Cardiac fibroblast (primary cell): Measurements from ENCODE around the gene OR6K6.

Source experiments
- DNase-seq, 2 donors: peaks; one replicate each; pipeline versions ENCODE4 v3.0.0 to v3.0.0-alpha.2; 2010; ENCODE audit warnings: low read depth in 2 of 2
- H3K4me3 ChIP-seq, 2 donors: replicated peaks in 1 of 2; 1 replicate in 1 of 2; 2 replicates in 1 of 2; pipeline ENCODE4 v1.5.1; 2011; ENCODE audit warnings: low read depth in 2 of 2, low read length in 2 of 2, mild to moderate bottlenecking in 2 of 2, moderate library complexity in 1 of 2
- CTCF ChIP-seq: IDR thresholded peaks from one replicate; pipeline ENCODE4 v1.5.1; 2011; ENCODE audit warnings: low read depth, mild to moderate bottlenecking, low read length, inconsistent platforms

The OR6K6 gene

GRCh38 chr1:158752155-158752712 lies 2.3 kb upstream of the OR6K6 start:
- no peak for DNase-seq
- no peak overlapping the region for H3K4me3 ChIP-seq
- TF ChIP-seq CTCF: no peak

- no peak within 1 kb of the TSS for H3K4me3 ChIP-seq
- TF ChIP-seq CTCF: no peak
- DNase-seq: no peak
These were observed 17.7 kb downstream of the OR6K6 start, which contains the start of gene OR6N1 for GRCh38 chr1:158771950-158772866. TSS of gene OR6N1 (minus strand) at chr1:158772195. CDS start at chr1:158766682, 5,513 bp downstream.

GRCh38 chr1:158781104-158781503 lies 26.6 kb downstream of the OR6K6 start, which contains the start of gene OR6N2:
TSS of gene OR6N2 (minus strand) at chr1:158781204. CDS start at chr1:158777635, 3,569 bp downstream.
- TF ChIP-seq CTCF: no peak
- no peak for DNase-seq
- no peak within 1 kb of the TSS for H3K4me3 ChIP-seq

GRCh38 chr1:158793604-158794003 lies 39.1 kb downstream of the OR6K6 start:
- DNase-seq: no peak
- no peak overlapping the region for H3K4me3 ChIP-seq
- TF ChIP-seq CTCF: no peak

GRCh38 chr1:158794247-158794646 lies 39.7 kb downstream of the OR6K6 start:
- TF ChIP-seq CTCF: no peak
- H3K4me3 ChIP-seq: no peak overlapping the region

GRCh38 chr1:158798531-158798930 lies 44.0 kb downstream of the OR6K6 start:
- peak; percentile 3 to 4 for DNase-seq

More at GRCh38 chr1:158794247-158794646, 39.7 kb downstream of the OR6K6 start:
- no peak for DNase-seq

More at GRCh38 chr1:158798531-158798930, 44.0 kb downstream of the OR6K6 start:
- TF ChIP-seq CTCF: no peak
- H3K4me3 ChIP-seq: no peak overlapping the region
